ENCODE results near the gene ZSCAN23.
"Not testable (repeated sequence)": the region's sequence is repeated elsewhere in the genome, so short reads cannot be mapped to it uniquely, and the experiment has no call there.

ZSCAN23 gene

DNA sequence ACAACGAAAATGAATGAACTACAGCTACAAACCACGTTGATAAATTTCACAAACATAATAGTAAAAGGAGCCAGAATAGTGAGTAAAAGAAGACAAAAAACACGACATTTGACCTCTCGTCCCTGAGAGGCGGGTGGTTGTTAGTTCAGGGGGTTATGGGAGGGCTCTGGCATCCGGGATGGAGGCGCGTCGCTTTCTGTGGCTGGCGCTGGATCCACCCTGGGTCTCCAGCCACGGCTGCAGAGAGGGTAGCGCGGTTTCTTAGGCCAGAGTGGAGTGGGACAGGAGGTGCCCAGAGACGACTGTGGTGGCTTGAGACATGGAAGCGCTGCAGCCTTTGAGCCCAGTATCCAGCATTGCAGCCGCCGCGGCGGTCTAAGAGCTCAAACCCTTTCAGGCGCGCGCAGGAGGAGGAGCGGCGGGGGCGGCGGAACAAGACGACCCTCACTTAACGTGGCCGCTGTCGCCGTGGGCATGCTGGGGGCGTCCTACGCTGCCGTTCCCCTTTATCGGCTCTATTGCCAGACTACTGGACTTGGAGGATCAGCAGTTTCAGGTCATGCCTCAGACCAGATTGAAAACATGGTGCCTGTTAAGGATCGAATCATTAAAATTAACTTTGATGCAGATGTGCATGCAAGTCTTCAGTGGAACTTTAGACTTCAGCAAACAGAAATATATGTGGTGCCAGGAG lies 3.7 kb upstream of the ZSCAN23 start:
- H3K79me2 ChIP-seq (ENCODE audit: insufficient read depth, low read depth) = no peaks in the 10 kb centered on the region
- no peaks in the 10 kb centered on the region for H3K36me3 ChIP-seq (ENCODE audit: insufficient read depth)
- no peak overlapping the region for H3K4me2 ChIP-seq
- no peaks in the 10 kb centered on the region for H4K20me1 ChIP-seq (ENCODE audit: insufficient read depth)
- H3K27me3 ChIP-seq (ENCODE audit: insufficient read depth, low read depth) = no peaks in the 10 kb centered on the region
- TF ChIP-seq, protein P1, sequence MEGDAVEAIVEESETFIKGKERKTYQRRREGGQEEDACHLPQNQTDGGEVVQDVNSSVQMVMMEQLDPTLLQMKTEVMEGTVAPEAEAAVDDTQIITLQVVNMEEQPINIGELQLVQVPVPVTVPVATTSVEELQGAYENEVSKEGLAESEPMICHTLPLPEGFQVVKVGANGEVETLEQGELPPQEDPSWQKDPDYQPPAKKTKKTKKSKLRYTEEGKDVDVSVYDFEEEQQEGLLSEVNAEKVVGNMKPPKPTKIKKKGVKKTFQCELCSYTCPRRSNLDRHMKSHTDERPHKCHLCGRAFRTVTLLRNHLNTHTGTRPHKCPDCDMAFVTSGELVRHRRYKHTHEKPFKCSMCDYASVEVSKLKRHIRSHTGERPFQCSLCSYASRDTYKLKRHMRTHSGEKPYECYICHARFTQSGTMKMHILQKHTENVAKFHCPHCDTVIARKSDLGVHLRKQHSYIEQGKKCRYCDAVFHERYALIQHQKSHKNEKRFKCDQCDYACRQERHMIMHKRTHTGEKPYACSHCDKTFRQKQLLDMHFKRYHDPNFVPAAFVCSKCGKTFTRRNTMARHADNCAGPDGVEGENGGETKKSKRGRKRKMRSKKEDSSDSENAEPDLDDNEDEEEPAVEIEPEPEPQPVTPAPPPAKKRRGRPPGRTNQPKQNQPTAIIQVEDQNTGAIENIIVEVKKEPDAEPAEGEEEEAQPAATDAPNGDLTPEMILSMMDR (conservative IDR thresholded peaks at IDR 0.05; ENCODE audit: low read depth, low read length) = no peak
- H3K4me1 ChIP-seq (ENCODE audit: low read depth, poor library complexity, severe bottlenecking) = no peaks in the 10 kb centered on the region
- H3K27ac ChIP-seq = no peak overlapping the region
- H2AFZ ChIP-seq (ENCODE audit: low read depth) = no peak overlapping the region
- H3K4me3 ChIP-seq (IDR thresholded peaks at IDR 0.05; ENCODE audit: insufficient read depth, low read depth, low read length) = no peak overlapping the region
- no peak overlapping the region for H3K9ac ChIP-seq

DNA sequence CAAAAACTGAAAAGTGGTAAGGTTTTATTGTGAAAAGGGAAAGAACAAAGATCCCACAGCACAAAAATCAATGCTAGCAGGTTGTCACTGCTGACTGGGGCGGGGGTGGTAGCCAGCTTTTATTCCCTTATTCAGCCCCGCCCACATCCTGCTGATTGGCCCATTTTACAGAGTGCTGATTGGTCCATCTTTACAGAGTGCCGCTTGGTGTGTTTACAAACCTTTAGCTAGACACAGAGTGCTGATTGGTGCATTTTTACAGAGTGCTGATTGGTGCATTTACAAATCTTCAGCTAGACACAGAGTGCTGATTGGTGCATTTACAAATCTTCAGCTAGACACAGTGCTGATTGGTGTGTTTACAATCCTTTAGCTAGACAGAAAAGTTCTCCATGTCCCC lies 1.5 kb upstream of the ZSCAN23 start:
- not testable (repeated sequence) for H3K36me3 ChIP-seq (ENCODE audit: insufficient read depth); H3K4me1 ChIP-seq (ENCODE audit: low read depth, poor library complexity, severe bottlenecking); H3K9ac ChIP-seq; H3K27me3 ChIP-seq (ENCODE audit: insufficient read depth, low read depth); H3K4me3 ChIP-seq (IDR thresholded peaks at IDR 0.05; ENCODE audit: insufficient read depth, low read depth, low read length); H2AFZ ChIP-seq (ENCODE audit: low read depth); H4K20me1 ChIP-seq (ENCODE audit: insufficient read depth); H3K4me2 ChIP-seq; H3K79me2 ChIP-seq (ENCODE audit: insufficient read depth, low read depth); H3K27ac ChIP-seq

DNA sequence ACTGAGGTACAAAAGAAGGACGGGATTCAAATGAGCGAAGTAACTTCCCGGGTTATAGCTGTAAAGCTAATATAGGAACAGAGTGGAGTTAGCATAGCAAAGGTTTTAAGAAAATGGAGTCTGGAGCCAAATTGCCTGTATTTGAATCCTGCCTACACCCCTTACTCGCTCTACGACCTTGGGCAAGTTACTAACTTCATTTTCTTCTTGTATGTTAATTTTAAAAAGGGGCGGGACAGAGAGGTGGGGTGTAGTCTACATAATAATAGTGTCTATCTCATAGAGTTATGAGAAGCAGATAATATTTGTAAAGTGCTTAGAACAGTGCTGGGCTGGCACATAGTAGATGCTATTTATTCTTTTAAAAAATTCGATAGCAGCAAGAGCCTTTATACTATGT lies 705 bp downstream of the ZSCAN23 start:
- Histone ChIP-seq H3K4me3 (IDR thresholded peaks at IDR 0.05; ENCODE audit: insufficient read depth, low read depth, low read length) (no peak overlapping the region), H4K20me1 (ENCODE audit: insufficient read depth) (no peaks in the 10 kb centered on the region), H3K9ac (no peak overlapping the region), H3K27me3 (ENCODE audit: insufficient read depth, low read depth) (no peaks in the 10 kb centered on the region), H2AFZ (ENCODE audit: low read depth) (no peak overlapping the region), H3K4me1 (ENCODE audit: low read depth, poor library complexity, severe bottlenecking) (no peaks in the 10 kb centered on the region), H3K4me2 (no peak overlapping the region), H3K79me2 (ENCODE audit: insufficient read depth, low read depth) (no peaks in the 10 kb centered on the region), H3K27ac (no peak overlapping the region), H3K36me3 (ENCODE audit: insufficient read depth) (no peaks in the 10 kb centered on the region)
- TF ChIP-seq, protein P1 (conservative IDR thresholded peaks at IDR 0.05; ENCODE audit: low read depth, low read length) = no peak

DNA sequence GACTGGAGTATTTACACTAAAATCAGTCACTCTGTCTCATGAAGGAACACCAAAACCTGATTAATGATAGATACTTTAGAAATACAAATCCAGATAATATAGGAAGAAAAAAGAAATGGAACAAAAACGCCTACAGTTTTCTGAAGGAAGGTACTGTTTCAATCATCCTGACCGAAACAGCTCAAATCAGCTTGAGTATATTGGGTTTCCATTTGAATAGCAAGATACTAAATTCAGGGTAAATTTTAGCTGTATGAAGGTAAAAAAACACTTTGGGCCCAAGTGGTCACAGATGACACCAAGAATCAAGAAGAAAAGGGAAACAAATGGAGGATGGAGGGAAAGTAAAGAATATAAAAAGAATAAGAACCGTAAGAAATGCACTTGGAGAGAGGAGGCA lies 6.9 kb downstream of the ZSCAN23 start:
- Histone ChIP-seq H3K9ac (no peak overlapping the region), H3K79me2 (ENCODE audit: insufficient read depth, low read depth) (no peaks in the 10 kb centered on the region), H2AFZ (ENCODE audit: low read depth) (no peak overlapping the region), H4K20me1 (ENCODE audit: insufficient read depth) (no peaks in the 10 kb centered on the region), H3K4me2 (no peak overlapping the region), H3K36me3 (ENCODE audit: insufficient read depth) (no peaks in the 10 kb centered on the region), H3K4me1 (ENCODE audit: low read depth, poor library complexity, severe bottlenecking) (no peaks in the 10 kb centered on the region), H3K27ac (no peak overlapping the region), H3K27me3 (ENCODE audit: insufficient read depth, low read depth) (no peaks in the 10 kb centered on the region), H3K4me3 (IDR thresholded peaks at IDR 0.05; ENCODE audit: insufficient read depth, low read depth, low read length) (no peak overlapping the region)
- TF ChIP-seq, protein P1 (conservative IDR thresholded peaks at IDR 0.05; ENCODE audit: low read depth, low read length) = no peak

DNA sequence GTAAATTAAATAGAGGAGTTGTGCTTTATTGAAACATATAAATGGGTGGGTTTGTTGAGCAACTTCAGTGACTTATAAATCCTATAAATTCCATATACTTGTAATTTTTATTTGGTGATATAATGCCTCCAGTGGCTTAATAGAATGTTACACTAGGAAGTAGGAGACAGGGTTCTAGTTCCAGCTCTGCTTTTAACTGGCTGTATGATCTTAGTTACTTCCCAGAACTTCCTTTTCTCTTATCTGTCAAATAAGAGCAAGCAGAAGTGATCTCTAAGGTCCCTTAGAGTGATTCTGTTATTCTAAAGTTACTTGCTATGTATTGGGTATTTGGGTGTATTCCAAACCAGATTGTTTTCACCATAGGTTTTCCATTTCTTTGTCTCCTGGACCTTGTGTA lies 10.2 kb downstream of the ZSCAN23 start:
- Histone ChIP-seq H3K9ac (no peak overlapping the region), H3K27ac (no peak overlapping the region), H2AFZ (ENCODE audit: low read depth) (no peak overlapping the region), H3K4me2 (no peak overlapping the region), H3K79me2 (ENCODE audit: insufficient read depth, low read depth) (no peaks in the 10 kb centered on the region), H3K36me3 (ENCODE audit: insufficient read depth) (no peaks in the 10 kb centered on the region), H3K27me3 (ENCODE audit: insufficient read depth, low read depth) (no peaks in the 10 kb centered on the region), H4K20me1 (ENCODE audit: insufficient read depth) (no peaks in the 10 kb centered on the region), H3K4me1 (ENCODE audit: low read depth, poor library complexity, severe bottlenecking) (no peaks in the 10 kb centered on the region), H3K4me3 (IDR thresholded peaks at IDR 0.05; ENCODE audit: insufficient read depth, low read depth, low read length) (no peak overlapping the region)
- TF ChIP-seq, protein P1 (conservative IDR thresholded peaks at IDR 0.05; ENCODE audit: low read depth, low read length) = no peak
